KMS-11 (cell line): Measurements from ENCODE around the gene TPTE.
"Not testable (repeated sequence)": the region's sequence is repeated elsewhere in the genome, so short reads cannot be mapped to it uniquely, and the experiment has no call there.

Experiments used
- H2AFZ ChIP-seq: fragments of 200-600 bp; sonication (generic); 2 replicates; pipeline ENCODE4 v1.6.1; 2016; ENCODE audit warnings: antibody characterized with exemption, mixed run types, low read depth
- H3K27ac ChIP-seq: fragments of 200-600 bp; sonication (generic); 2 replicates; pipeline ENCODE4 v1.6.1; 2016; ENCODE audit warnings: mild to moderate bottlenecking, mixed run types
- H3K27me3 ChIP-seq: fragments of 200-600 bp; sonication (generic); 2 replicates; pipeline ENCODE4 v1.6.1; 2017; ENCODE audit warnings: mild to moderate bottlenecking, low read depth, mixed run types, moderate library complexity; ENCODE audit not compliant: insufficient read depth
- H3K36me3 ChIP-seq: fragments of 200-600 bp; sonication (generic); 2 replicates; pipeline ENCODE4 v1.6.1; 2017; ENCODE audit warnings: mild to moderate bottlenecking, mixed run types; ENCODE audit not compliant: insufficient read depth
- H3K4me1 ChIP-seq: fragments of 200-600 bp; sonication (generic); 2 replicates; pipeline ENCODE4 v1.6.1; 2016; ENCODE audit warnings: mild to moderate bottlenecking, low read depth, mixed run types; ENCODE audit not compliant: poor library complexity, severe bottlenecking
- H3K4me2 ChIP-seq: fragments of 200-600 bp; sonication (generic); 2 replicates; pipeline ENCODE4 v1.7.0; 2016; ENCODE audit warnings: mild to moderate bottlenecking, mixed run types
- H3K4me3 ChIP-seq: fragments of 200-600 bp; sonication (generic); IDR thresholded peaks from 2 replicates; pipeline ENCODE4 v1.6.1; 2017; ENCODE audit warnings: low read depth, low read length, mixed read lengths; ENCODE audit not compliant: insufficient read depth
- H3K79me2 ChIP-seq: fragments of 200-600 bp; sonication (generic); 2 replicates; pipeline ENCODE4 v1.6.1; 2016; ENCODE audit warnings: low read depth, mixed run types; ENCODE audit not compliant: insufficient read depth
- H3K9ac ChIP-seq: fragments of 200-600 bp; sonication (generic); 2 replicates; pipeline ENCODE4 v1.6.1; 2016; ENCODE audit warnings: mild to moderate bottlenecking, mixed run types
- H4K20me1 ChIP-seq: fragments of 200-600 bp; sonication (generic); 2 replicates; pipeline ENCODE4 v1.6.1; 2016; ENCODE audit warnings: mild to moderate bottlenecking, mixed run types; ENCODE audit not compliant: insufficient read depth
- CTCF ChIP-seq: fragments of 200-600 bp; sonication (generic); conservative IDR thresholded peaks from 2 replicates; pipeline ENCODE4 v1.6.1; 2017; ENCODE audit warnings: low read depth, mild to moderate bottlenecking, antibody characterized with exemption, low read length, moderate library complexity, mixed read lengths

Gene TPTE

GRCh38 chr21:10521091-10521598, at the start of gene TPTE:
TSS of gene TPTE (plus strand) at chr21:10521583. CDS start at chr21:10538724, 17,141 bp downstream.
- H3K27me3 ChIP-seq: no peaks in the 10 kb centered on the region
- H3K9ac ChIP-seq: no peak within 1 kb of the TSS
- no peaks in the 10 kb centered on the region for H4K20me1 ChIP-seq
- H3K4me2 ChIP-seq: no peak within 1 kb of the TSS
- H2AFZ ChIP-seq: no peak within 1 kb of the TSS
- H3K79me2 ChIP-seq: no peaks in the 10 kb centered on the region
- H3K4me3 ChIP-seq: no peak within 1 kb of the TSS
- H3K36me3 ChIP-seq: no peaks in the 10 kb centered on the region
- H3K27ac ChIP-seq: no peak within 1 kb of the TSS
- no peaks in the 10 kb centered on the region for H3K4me1 ChIP-seq
- TF ChIP-seq CTCF: no peak

GRCh38 chr21:10471999-10472398, 49.4 kb upstream of the TPTE start:
- H3K4me2 ChIP-seq, H3K79me2 ChIP-seq, H3K27me3 ChIP-seq, H3K4me3 ChIP-seq, H3K36me3 ChIP-seq, H3K27ac ChIP-seq, H3K4me1 ChIP-seq, H4K20me1 ChIP-seq, H2AFZ ChIP-seq, H3K9ac ChIP-seq: not testable (repeated sequence)

- not testable (repeated sequence) for H4K20me1 ChIP-seq, H3K4me2 ChIP-seq, H3K36me3 ChIP-seq, H3K9ac ChIP-seq, H3K4me3 ChIP-seq, H3K27ac ChIP-seq, H3K79me2 ChIP-seq, H2AFZ ChIP-seq, H3K4me1 ChIP-seq, H3K27me3 ChIP-seq
Observed at GRCh38 chr21:10477794-10478193, 43.6 kb upstream of the TPTE start.

- not testable (repeated sequence) for H3K4me1 ChIP-seq, H2AFZ ChIP-seq, H3K4me3 ChIP-seq, H3K79me2 ChIP-seq, H3K9ac ChIP-seq, H3K4me2 ChIP-seq, H3K27ac ChIP-seq, H3K27me3 ChIP-seq, H3K36me3 ChIP-seq, H4K20me1 ChIP-seq
Observed at GRCh38 chr21:10479875-10480274, 41.5 kb upstream of the TPTE start.

GRCh38 chr21:10484864-10485263, 36.5 kb upstream of the TPTE start:
- H3K4me2 ChIP-seq: not testable (repeated sequence)

GRCh38 chr21:10490453-10490852, 30.9 kb upstream of the TPTE start:
- not testable (repeated sequence) for H3K4me3 ChIP-seq, H3K9ac ChIP-seq, H3K27me3 ChIP-seq, H3K4me2 ChIP-seq, H2AFZ ChIP-seq, H3K36me3 ChIP-seq, H3K27ac ChIP-seq, H3K4me1 ChIP-seq, H4K20me1 ChIP-seq, H3K79me2 ChIP-seq

More at GRCh38 chr21:10484864-10485263, 36.5 kb upstream of the TPTE start:
- not testable (repeated sequence) for H2AFZ ChIP-seq, H4K20me1 ChIP-seq, H3K27ac ChIP-seq, H3K4me1 ChIP-seq, H3K4me3 ChIP-seq, H3K79me2 ChIP-seq, H3K9ac ChIP-seq, H3K27me3 ChIP-seq, H3K36me3 ChIP-seq

- Histone ChIP-seq H3K27ac (no peak overlapping the region), H2AFZ (no peak overlapping the region), H4K20me1 (no peaks in the 10 kb centered on the region), H3K4me3 (no peak overlapping the region), H3K4me2 (no peak overlapping the region), H3K9ac (no peak overlapping the region), H3K27me3 (no peaks in the 10 kb centered on the region), H3K79me2 (no peaks in the 10 kb centered on the region), H3K36me3 (no peaks in the 10 kb centered on the region), H3K4me1 (no peaks in the 10 kb centered on the region)
- no peak for TF ChIP-seq CTCF
Observed at GRCh38 chr21:10511116-10511515, 10.3 kb upstream of the TPTE start.

GRCh38 chr21:10516889-10517288, 4.5 kb upstream of the TPTE start:
- not testable (repeated sequence) for H3K36me3 ChIP-seq, H3K27me3 ChIP-seq, H3K27ac ChIP-seq, H4K20me1 ChIP-seq, H3K9ac ChIP-seq, H2AFZ ChIP-seq, H3K79me2 ChIP-seq, H3K4me2 ChIP-seq, H3K4me1 ChIP-seq, H3K4me3 ChIP-seq

- not testable (repeated sequence) for H3K4me2 ChIP-seq, H3K36me3 ChIP-seq, H3K27ac ChIP-seq, H2AFZ ChIP-seq, H3K4me3 ChIP-seq, H3K4me1 ChIP-seq, H3K9ac ChIP-seq, H4K20me1 ChIP-seq, H3K79me2 ChIP-seq, H3K27me3 ChIP-seq
Observed at GRCh38 chr21:10517904-10518303, 3.5 kb upstream of the TPTE start.
